GM12878 (cell line): Measurements from ENCODE around the gene TECTA. TPM values are rescaled to one million over a fixed set of nuclear protein-coding genes. Genes with fewer than 3 reads are reported as not detected.
"Not testable (repeated sequence)": the region's sequence is repeated elsewhere in the genome, so short reads cannot be mapped to it uniquely, and the experiment has no call there.

Source experiments
- ATAC-seq: fragments of 200-7000 bp; cut with Tn5 transposase; 3 replicates; pipeline ENCODE4 v1.9.1; 2020; ENCODE audit warnings: mild to moderate bottlenecking, moderate library complexity
- BruUV-seq: library from RNA; stranded (reverse); fragments of 400-500 nt; replicated peaks from 2 replicates; lab custom pipeline; 2021; lab: Mats Ljungman, UMichigan
- CTCF ChIA-PET: fragments of 300-600 bp; sonication (Branson Sonifier 250); formaldehyde crosslinking; extraction: SDS; loops from one replicate; lab custom pipeline; 2021; ENCODE audit warnings: inconsistent platforms; lab: Yijun Ruan, JAX
- POLR2A ChIA-PET: fragments of 350-600 bp; formaldehyde crosslinking; extraction: SDS; loops from one replicate; lab custom pipeline; 2021; ENCODE audit warnings: inconsistent platforms; lab: Charles Lee
- RAD21 ChIA-PET: fragments of 300-600 bp; sonication (Branson Sonifier 250); formaldehyde crosslinking; loops from one replicate; lab custom pipeline; 2023; ENCODE audit warnings: antibody characterized with exemption; ENCODE audit not compliant: unreplicated experiment; lab: Charles Lee
- SMC1A ChIA-PET: fragments of 300-600 bp; sonication (Branson Sonifier 250); formaldehyde crosslinking; loops from one replicate; lab custom pipeline; 2023; ENCODE audit not compliant: unreplicated experiment, uncharacterized antibody; lab: Charles Lee
- DNase-seq: peaks from one replicate; pipeline ENCODE4 v3.0.0-alpha.2; 2011; ENCODE audit warnings: low read depth, low spot score
- FAIRE-seq: peaks from 3 replicates; lab custom pipeline; 2011; peaks lifted over from hg19 to GRCh38; lab: Jason Lieb, UNC
- H2AFZ ChIP-seq: 2 replicates; pipeline ENCODE4 v1.6.0; 2011; ENCODE audit warnings: low read depth, low read length, control low read depth; ENCODE audit not compliant: control insufficient read depth
- H3K27ac ChIP-seq: 2 replicates; pipeline ENCODE4 v1.5.1; 2011; ENCODE audit warnings: control low read depth; ENCODE audit not compliant: control insufficient read depth, insufficient read depth
- H3K27me3 ChIP-seq, 2 experiments: replicated peaks in 1 of 2; 2 replicates each; pipeline versions ENCODE4 v1.6.0 to v1.6.1; 2011; ENCODE audit warnings: low read length in 1 of 2; ENCODE audit not compliant: control insufficient read depth in 2 of 2, insufficient read depth in 2 of 2
- H3K36me3 ChIP-seq, 2 experiments: 2 replicates each; pipeline ENCODE4 v1.5.1; 2011; ENCODE audit warnings: low read length in 1 of 2; ENCODE audit not compliant: control insufficient read depth in 2 of 2, insufficient read depth in 2 of 2
- H3K4me1 ChIP-seq: 2 replicates; pipeline ENCODE4 v1.6.1; 2011; ENCODE audit warnings: mild to moderate bottlenecking, low read length, moderate library complexity, mixed read lengths; ENCODE audit not compliant: control insufficient read depth, insufficient read depth
- H3K4me2 ChIP-seq: 2 replicates; pipeline ENCODE4 v1.6.0; 2011; ENCODE audit warnings: control low read depth; ENCODE audit not compliant: control insufficient read depth, insufficient read depth
- H3K4me3 ChIP-seq: fragments of 200-600 bp; sonication (generic); 2 replicates; pipeline ENCODE4 v1.5.1; 2016
- H3K79me2 ChIP-seq: 2 replicates; pipeline ENCODE4 v1.6.0; 2011; ENCODE audit warnings: low read length; ENCODE audit not compliant: control insufficient read depth, insufficient read depth
- H3K9ac ChIP-seq: 2 replicates; pipeline ENCODE4 v1.8.0; 2011; ENCODE audit warnings: low read length, control low read depth, mixed read lengths; ENCODE audit not compliant: control insufficient read depth, insufficient read depth
- H3K9me3 ChIP-seq: replicated peaks from 3 replicates; pipeline ENCODE4 v1.5.1; 2011; ENCODE audit warnings: mild to moderate bottlenecking, low read length; ENCODE audit not compliant: control insufficient read depth, insufficient read depth
- H4K20me1 ChIP-seq: 2 replicates; pipeline ENCODE4 v1.6.0; 2011; ENCODE audit not compliant: control insufficient read depth, insufficient read depth
- E2F8 ChIP-seq: fragments of 450-650 bp; IDR thresholded peaks from 2 replicates; pipeline ENCODE4 v1.6.1; 2018; ENCODE audit warnings: mild to moderate bottlenecking, low read depth, moderate library complexity; ENCODE audit not compliant: partially characterized antibody
- FOXK2 ChIP-seq: fragments of 450-650 bp; IDR thresholded peaks from 2 replicates; pipeline ENCODE4 v1.6.1; 2017; ENCODE audit warnings: mild to moderate bottlenecking, moderate library complexity
- GATAD2B ChIP-seq: fragments of 450-650 bp; conservative IDR thresholded peaks from 2 replicates; pipeline ENCODE4 v1.6.1; 2017; ENCODE audit warnings: low read depth, mild to moderate bottlenecking, moderate library complexity
- JUNB ChIP-seq: IDR thresholded peaks from 2 replicates; pipeline ENCODE4 v1.6.1; 2016; ENCODE audit warnings: antibody characterized with exemption, mild to moderate bottlenecking
- JUND ChIP-seq: IDR thresholded peaks from 2 replicates; pipeline ENCODE4 v1.6.1; 2012; ENCODE audit warnings: low read depth, mild to moderate bottlenecking, low read length, improper control_type of control experiment, moderate library complexity
- KDM1A ChIP-seq: fragments of 200-600 bp; sonication (generic); IDR thresholded peaks from 2 replicates; pipeline ENCODE4 v1.6.1; 2016; ENCODE audit warnings: borderline replicate concordance
- POLR2AphosphoS5 ChIP-seq: IDR thresholded peaks from 2 replicates; pipeline ENCODE4 v1.6.1; 2011; ENCODE audit warnings: mild to moderate bottlenecking, low read length, inconsistent platforms
- TCF7 ChIP-seq: IDR thresholded peaks from 2 replicates; pipeline ENCODE4 v1.6.1; 2014; ENCODE audit warnings: antibody characterized with exemption, borderline replicate concordance
- WRNIP1 ChIP-seq: IDR thresholded peaks from 2 replicates; pipeline ENCODE4 v1.6.1; 2011; ENCODE audit warnings: low read depth, low read length, improper control_type of control experiment, borderline replicate concordance
- ZBTB33 ChIP-seq: fragments of 450-650 bp; IDR thresholded peaks from 2 replicates; pipeline ENCODE4 v1.6.1; 2017; ENCODE audit warnings: mild to moderate bottlenecking
- WGBS: methylation state at CpG from one replicate; pipeline ENCODE4 v1.1.6; 2016; ENCODE audit warnings: low lambda C conversion rate; ENCODE audit not compliant: insufficient replicate concordance, insufficient coverage; ENCODE audit errors: missing lambda C conversion rate; 5-methylcytosine and 5-hydroxymethylcytosine counted together
- in situ Hi-C: fragments of 300-500 bp; cut with MboI; formaldehyde crosslinking; loops from 9 replicates; pipeline ENCODE4 v1.14.3; 2018; ENCODE audit warnings: mixed read lengths
- intact Hi-C: fragments of 100-400 bp; cut with micrococcal nuclease; formaldehyde crosslinking; loops from one replicate; pipeline ENCODE4 v1.14.2; 2022; ENCODE audit not compliant: unreplicated experiment
- polyA plus RNA-seq, 11 experiments: library from polyadenylated mRNA; depleted of rRNA in 4 of 11; unstranded in 6 of 11; stranded (reverse) in 5 of 11; fragments of >200 nt; fragmentation: Nextera tagmentation in 4 of 11; fragmentation: Illumina TruSeq in 1 of 11; extraction: Ambion mirVana in 4 of 11; extraction: Trizol in 1 of 11; gene quantifications; 1 replicate in 1 of 11; 2 replicates in 10 of 11; pipeline versions ENCODE4 v1.2.1 to v1.2.3, GENCODE V29; 2011 to 2016; ENCODE audit warnings: inconsistent platforms in 2 of 11, missing spikeins in 2 of 11, low read depth in 1 of 11
- total RNA-seq, 4 experiments: library from RNA; depleted of rRNA in 3 of 4; stranded (reverse); fragments of >200 nt in 3 of 4; fragmentation: Illumina TruSeq in 1 of 4; extraction: Trizol in 1 of 4; gene quantifications; 2 replicates each; pipeline versions ENCODE4 v1.2.1 to v1.2.3, GENCODE V29; 2013 to 2021

Gene TECTA
- total and polyA plus RNA-seq, 10 of the 15 experiments (the other 5 are each of a cell fraction or from before 2014, with no cell fraction given): under 0.01 to 0.14 (median 0.05) TPM; not detected in 1

GRCh38 chr11:121177629-121178028, 76.6 kb downstream of the TECTA start:
- 48% methylated on average over 9 of the region's 10 CpGs for WGBS
- RAD21 ChIA-PET, intact Hi-C loops, H3K4me1 ChIP-seq, CTCF ChIA-PET, H3K4me2 ChIP-seq, H3K27ac ChIP-seq, H3K27me3 ChIP-seq, BruUV-seq, H2AFZ ChIP-seq, in situ Hi-C loops, H3K36me3 ChIP-seq, H3K4me3 ChIP-seq, FAIRE-seq, ATAC-seq, SMC1A ChIA-PET, H3K9me3 ChIP-seq, H3K9ac ChIP-seq, H3K79me2 ChIP-seq, POLR2A ChIA-PET, H4K20me1 ChIP-seq, DNase-seq: not testable (repeated sequence)

GRCh38 chr11:121179306-121179705, 78.3 kb downstream of the TECTA start:
- Histone ChIP-seq H3K79me2 (no peaks in the 10 kb centered on the region), H3K27ac (no peak overlapping the region), H3K4me2 (no peak overlapping the region), H3K9me3 (peaks cover 2% of the 10 kb centered on the region; the same call in 2 of the 3 replicates), H3K9ac (no peak overlapping the region), H4K20me1 (no peaks in the 10 kb centered on the region), H3K36me3 (no peaks in the 10 kb centered on the region), H2AFZ (no peak overlapping the region), H3K4me3 (no peak overlapping the region), H3K4me1 (no peaks in the 10 kb centered on the region)
- ChIA-PET POLR2A (no interaction called here), RAD21 (no interaction called here), CTCF (interaction anchor here (1.5 kb wide), 1 partner anchor 15 kb away, joined by 5 read pairs; no protein-coding TSS in a partner anchor), SMC1A (no interaction called here)
- DNase-seq (no peak), FAIRE-seq (no peak), ATAC-seq (no peak)
- WGBS: 4% methylated on average over 1 of the region's 1 CpG
- intact Hi-C loops: no loop called here
- no TSS peak for BruUV-seq
- in situ Hi-C loops: no loop called here
- no peak for TF ChIP-seq KDM1A
- TF ChIP-seq WRNIP1: no peak
- TF ChIP-seq E2F8: no peak
- no peak for TF ChIP-seq TCF7
- no peak for TF ChIP-seq FOXK2
- TF ChIP-seq JUNB: no peak
- no peak for TF ChIP-seq GATAD2B
- TF ChIP-seq ZBTB33: no peak
- no peak for TF ChIP-seq POLR2AphosphoS5
- no peak for TF ChIP-seq JUND
- TF ChIP-seq, all 136 proteins: peak for 0
- H3K27me3 ChIP-seq: no peaks in the 10 kb centered on the region
